ENCODE results near the gene CEP152.

- TF ChIP-seq, protein P1, sequence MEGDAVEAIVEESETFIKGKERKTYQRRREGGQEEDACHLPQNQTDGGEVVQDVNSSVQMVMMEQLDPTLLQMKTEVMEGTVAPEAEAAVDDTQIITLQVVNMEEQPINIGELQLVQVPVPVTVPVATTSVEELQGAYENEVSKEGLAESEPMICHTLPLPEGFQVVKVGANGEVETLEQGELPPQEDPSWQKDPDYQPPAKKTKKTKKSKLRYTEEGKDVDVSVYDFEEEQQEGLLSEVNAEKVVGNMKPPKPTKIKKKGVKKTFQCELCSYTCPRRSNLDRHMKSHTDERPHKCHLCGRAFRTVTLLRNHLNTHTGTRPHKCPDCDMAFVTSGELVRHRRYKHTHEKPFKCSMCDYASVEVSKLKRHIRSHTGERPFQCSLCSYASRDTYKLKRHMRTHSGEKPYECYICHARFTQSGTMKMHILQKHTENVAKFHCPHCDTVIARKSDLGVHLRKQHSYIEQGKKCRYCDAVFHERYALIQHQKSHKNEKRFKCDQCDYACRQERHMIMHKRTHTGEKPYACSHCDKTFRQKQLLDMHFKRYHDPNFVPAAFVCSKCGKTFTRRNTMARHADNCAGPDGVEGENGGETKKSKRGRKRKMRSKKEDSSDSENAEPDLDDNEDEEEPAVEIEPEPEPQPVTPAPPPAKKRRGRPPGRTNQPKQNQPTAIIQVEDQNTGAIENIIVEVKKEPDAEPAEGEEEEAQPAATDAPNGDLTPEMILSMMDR (IDR thresholded peaks at IDR 0.05; ENCODE audit: low read depth, low read length), result no peak
- no peak for TF ChIP-seq EZH2phosphoT487 (IDR thresholded peaks at IDR 0.05; ENCODE audit: low read depth)
Observed at GRCh38 chr15:48781481-48782081, 29.3 kb downstream of the CEP152 start.
